ENCODE results near the gene EPS15. TPM values are rescaled to one million over a fixed set of nuclear protein-coding genes. Genes with fewer than 3 reads are reported as not detected.

EPS15 gene
- total RNA-seq, 1 experiment from 2014 or later: 54.4 TPM

- Histone ChIP-seq H3K4me3 (ENCODE audit: low read depth in 2 of 2, low read length in 2 of 2) (no peak overlapping the region), H3K36me3 (ENCODE audit: control insufficient read depth, insufficient read depth, low read length) (peaks cover 3% of the 10 kb centered on the region; the same call in 1 of the 2 replicates), H3K9me3 (ENCODE audit: control insufficient read depth, insufficient read depth, low read depth, low read length) (no peaks in the 10 kb centered on the region), H3K4me1 (ENCODE audit: control insufficient read depth, insufficient read depth, low read length) (no peaks in the 10 kb centered on the region), H3K27ac (ENCODE audit: low read length) (no peak overlapping the region), H3K27me3 (ENCODE audit: control insufficient read depth, insufficient read depth, low read length) (no peaks in the 10 kb centered on the region)
- in situ Hi-C loops (cut with HindIII; ENCODE audit: low pct_unique_long_range_greater_than_20kb, low sequenced_read_pairs): no loop called here
- CTCF ChIA-PET: no interaction called here
- BruUV-seq (replicated peaks): no TSS peak
- POLR2A ChIA-PET: no interaction called here
- no peak for TF ChIP-seq TCF7L2 (IDR thresholded peaks at IDR 0.05; ENCODE audit: low read depth, low read length)
- TF ChIP-seq POLR2AphosphoS5 (IDR thresholded peaks at IDR 0.05; ENCODE audit: low read depth, low read length): no peak
- TF ChIP-seq SIN3A (IDR thresholded peaks at IDR 0.05; ENCODE audit: borderline replicate concordance, insufficient read depth, low read depth, low read length): no peak
- TF ChIP-seq, protein P1, sequence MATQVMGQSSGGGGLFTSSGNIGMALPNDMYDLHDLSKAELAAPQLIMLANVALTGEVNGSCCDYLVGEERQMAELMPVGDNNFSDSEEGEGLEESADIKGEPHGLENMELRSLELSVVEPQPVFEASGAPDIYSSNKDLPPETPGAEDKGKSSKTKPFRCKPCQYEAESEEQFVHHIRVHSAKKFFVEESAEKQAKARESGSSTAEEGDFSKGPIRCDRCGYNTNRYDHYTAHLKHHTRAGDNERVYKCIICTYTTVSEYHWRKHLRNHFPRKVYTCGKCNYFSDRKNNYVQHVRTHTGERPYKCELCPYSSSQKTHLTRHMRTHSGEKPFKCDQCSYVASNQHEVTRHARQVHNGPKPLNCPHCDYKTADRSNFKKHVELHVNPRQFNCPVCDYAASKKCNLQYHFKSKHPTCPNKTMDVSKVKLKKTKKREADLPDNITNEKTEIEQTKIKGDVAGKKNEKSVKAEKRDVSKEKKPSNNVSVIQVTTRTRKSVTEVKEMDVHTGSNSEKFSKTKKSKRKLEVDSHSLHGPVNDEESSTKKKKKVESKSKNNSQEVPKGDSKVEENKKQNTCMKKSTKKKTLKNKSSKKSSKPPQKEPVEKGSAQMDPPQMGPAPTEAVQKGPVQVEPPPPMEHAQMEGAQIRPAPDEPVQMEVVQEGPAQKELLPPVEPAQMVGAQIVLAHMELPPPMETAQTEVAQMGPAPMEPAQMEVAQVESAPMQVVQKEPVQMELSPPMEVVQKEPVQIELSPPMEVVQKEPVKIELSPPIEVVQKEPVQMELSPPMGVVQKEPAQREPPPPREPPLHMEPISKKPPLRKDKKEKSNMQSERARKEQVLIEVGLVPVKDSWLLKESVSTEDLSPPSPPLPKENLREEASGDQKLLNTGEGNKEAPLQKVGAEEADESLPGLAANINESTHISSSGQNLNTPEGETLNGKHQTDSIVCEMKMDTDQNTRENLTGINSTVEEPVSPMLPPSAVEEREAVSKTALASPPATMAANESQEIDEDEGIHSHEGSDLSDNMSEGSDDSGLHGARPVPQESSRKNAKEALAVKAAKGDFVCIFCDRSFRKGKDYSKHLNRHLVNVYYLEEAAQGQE (IDR thresholded peaks at IDR 0.05; ENCODE audit: insufficient read depth in 1 of 2, low read depth in 2 of 2, low read length in 1 of 2): no peak
- TF ChIP-seq, protein P2, sequence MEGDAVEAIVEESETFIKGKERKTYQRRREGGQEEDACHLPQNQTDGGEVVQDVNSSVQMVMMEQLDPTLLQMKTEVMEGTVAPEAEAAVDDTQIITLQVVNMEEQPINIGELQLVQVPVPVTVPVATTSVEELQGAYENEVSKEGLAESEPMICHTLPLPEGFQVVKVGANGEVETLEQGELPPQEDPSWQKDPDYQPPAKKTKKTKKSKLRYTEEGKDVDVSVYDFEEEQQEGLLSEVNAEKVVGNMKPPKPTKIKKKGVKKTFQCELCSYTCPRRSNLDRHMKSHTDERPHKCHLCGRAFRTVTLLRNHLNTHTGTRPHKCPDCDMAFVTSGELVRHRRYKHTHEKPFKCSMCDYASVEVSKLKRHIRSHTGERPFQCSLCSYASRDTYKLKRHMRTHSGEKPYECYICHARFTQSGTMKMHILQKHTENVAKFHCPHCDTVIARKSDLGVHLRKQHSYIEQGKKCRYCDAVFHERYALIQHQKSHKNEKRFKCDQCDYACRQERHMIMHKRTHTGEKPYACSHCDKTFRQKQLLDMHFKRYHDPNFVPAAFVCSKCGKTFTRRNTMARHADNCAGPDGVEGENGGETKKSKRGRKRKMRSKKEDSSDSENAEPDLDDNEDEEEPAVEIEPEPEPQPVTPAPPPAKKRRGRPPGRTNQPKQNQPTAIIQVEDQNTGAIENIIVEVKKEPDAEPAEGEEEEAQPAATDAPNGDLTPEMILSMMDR (IDR thresholded peaks at IDR 0.05): no peak
- ATAC-seq: no peak
- DNase-seq (ENCODE audit: low read depth, low spot score): no peak
- intact Hi-C loops (cut with micrococcal nuclease; ENCODE audit: unreplicated experiment): no loop called here
Observed at GRCh38 chr1:51416910-51417309, 102.2 kb downstream of the EPS15 start.

DNA sequence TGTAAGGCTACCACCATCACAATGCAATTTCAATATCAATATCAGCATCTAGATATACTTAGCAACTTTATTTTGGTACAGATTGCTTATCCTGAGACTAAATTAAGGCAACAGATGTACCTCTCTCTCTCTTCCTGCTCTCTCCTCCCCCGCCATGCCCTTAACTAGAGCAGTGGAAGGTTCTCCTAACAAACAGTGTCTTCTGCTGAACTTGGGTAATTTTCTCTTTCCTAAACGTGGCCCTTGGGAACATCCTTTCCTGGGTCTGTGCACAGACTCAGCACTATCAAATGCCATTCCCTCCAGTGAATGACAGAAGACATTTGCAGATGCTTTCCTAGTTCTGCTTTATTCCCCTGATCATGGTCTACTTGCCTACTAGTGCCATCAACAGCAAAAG is 103.1 kb downstream of the EPS15 start:
- TF ChIP-seq SIN3A (IDR thresholded peaks at IDR 0.05; ENCODE audit: borderline replicate concordance, insufficient read depth, low read depth, low read length) (no peak), TCF7L2 (IDR thresholded peaks at IDR 0.05; ENCODE audit: low read depth, low read length) (no peak), POLR2AphosphoS5 (IDR thresholded peaks at IDR 0.05; ENCODE audit: low read depth, low read length) (no peak)
- TF ChIP-seq, protein P1 (IDR thresholded peaks at IDR 0.05; ENCODE audit: insufficient read depth in 1 of 2, low read depth in 2 of 2, low read length in 1 of 2): no peak
- TF ChIP-seq, protein P2 (IDR thresholded peaks at IDR 0.05): no peak
- intact Hi-C loops (cut with micrococcal nuclease; ENCODE audit: unreplicated experiment) (no loop called here), in situ Hi-C loops (cut with HindIII; ENCODE audit: low pct_unique_long_range_greater_than_20kb, low sequenced_read_pairs) (no loop called here)
- DNase-seq (ENCODE audit: low read depth, low spot score) (no peak), ATAC-seq (no peak)
- H3K4me1 ChIP-seq (ENCODE audit: control insufficient read depth, insufficient read depth, low read length): no peaks in the 10 kb centered on the region
- H3K27me3 ChIP-seq (ENCODE audit: control insufficient read depth, insufficient read depth, low read length): no peaks in the 10 kb centered on the region
- H3K27ac ChIP-seq (ENCODE audit: low read length): no peak overlapping the region
- ChIA-PET POLR2A (no interaction called here), CTCF (no interaction called here)
- H3K36me3 ChIP-seq (ENCODE audit: control insufficient read depth, insufficient read depth, low read length): peaks cover 3% of the 10 kb centered on the region; the same call in 1 of the 2 replicates
- no TSS peak for BruUV-seq (replicated peaks)
- no peak overlapping the region for H3K4me3 ChIP-seq (ENCODE audit: low read depth in 2 of 2, low read length in 2 of 2)
- no peaks in the 10 kb centered on the region for H3K9me3 ChIP-seq (ENCODE audit: control insufficient read depth, insufficient read depth, low read depth, low read length)

Measured in Panc1 (cell line).